Measurements from ENCODE around the gene ACP4.

The ACP4 gene

GRCh38 chr19:50826492-50827240, 36.5 kb downstream of the ACP4 start:
- no peak for DNase-seq

GRCh38 chr19:50827476-50827875, 37.3 kb downstream of the ACP4 start:
- no peak for DNase-seq

- no peak for DNase-seq
Observed at GRCh38 chr19:50829801-50830200, 39.6 kb downstream of the ACP4 start.

GRCh38 chr19:50830266-50831025, 40.2 kb downstream of the ACP4 start:
- no peak for DNase-seq

GRCh38 chr19:50831026-50831396, 40.8 kb downstream of the ACP4 start:
- no peak for DNase-seq

- no peak for DNase-seq
Observed at GRCh38 chr19:50832666-50833065, 42.5 kb downstream of the ACP4 start.

- no peak for DNase-seq
Observed at GRCh38 chr19:50833117-50833801, 43.0 kb downstream of the ACP4 start, which contains the start of gene KLK15. Gene KLK15, minus strand, starts transcription at chr19:50833574. Its CDS starts 2,082 bp downstream, at chr19:50831492.

- no peak for DNase-seq
Observed at GRCh38 chr19:50833802-50834167, 43.6 kb downstream of the ACP4 start.

GRCh38 chr19:50835103-50835784, 45.0 kb downstream of the ACP4 start:
- DNase-seq: no peak

- DNase-seq: no peak
Observed at GRCh38 chr19:50835785-50836542, 45.7 kb downstream of the ACP4 start.

GRCh38 chr19:50836543-50837195, 46.5 kb downstream of the ACP4 start:
- no peak for DNase-seq

- no peak for DNase-seq
Observed at GRCh38 chr19:50837300-50837699, 47.1 kb downstream of the ACP4 start.

GRCh38 chr19:50838239-50838638, 48.0 kb downstream of the ACP4 start:
- no peak for DNase-seq

GRCh38 chr19:50839712-50840655, 49.8 kb downstream of the ACP4 start:
- DNase-seq: no peak

GRCh38 chr19:50842130-50842529, 51.9 kb downstream of the ACP4 start:
- no peak for DNase-seq

GRCh38 chr19:50843205-50843604, 53.0 kb downstream of the ACP4 start:
- DNase-seq: no peak

GRCh38 chr19:50843701-50844221, 53.5 kb downstream of the ACP4 start:
- no peak for DNase-seq

GRCh38 chr19:50844296-50844935, 54.2 kb downstream of the ACP4 start:
- no peak for DNase-seq
